Testis (tissue), 2 donors: ENCODE results near the gene PPIL6.

Experiments used
- CTCF ChIP-seq, 3 experiments: fragments of 450-650 bp in 2 of 3; fragments of 200-600 bp in 1 of 3; sonication (generic) in 1 of 3; IDR thresholded peaks; one replicate each; pipeline ENCODE4 v1.5.1; 2016 to 2019; ENCODE audit warnings: antibody characterized with exemption in 3 of 3, mild to moderate bottlenecking in 2 of 3, moderate library complexity in 1 of 3
- POLR2A ChIP-seq: fragments of 450-650 bp; IDR thresholded peaks from one replicate; pipeline ENCODE4 v1.6.1; 2017; ENCODE audit warnings: antibody characterized with exemption, mild to moderate bottlenecking, moderate library complexity

GRCh38 chr6:109396046-109396718 is 44.2 kb downstream of the PPIL6 start:
- TF ChIP-seq POLR2A (no peak), CTCF (IDR thresholded peaks at IDR 0.05) (no peak)
